CD4-positive, alpha-beta T cell treated with Interferon alpha-2 for 1 hour (primary cell): Measurements from ENCODE around the gene SLC25A24.

ENCODE experiments used
- DNase-seq, 2 donors: peaks; one replicate each; pipeline ENCODE4 v3.0.0-alpha.2; 2020 to 2022

The SLC25A24 gene

DNA sequence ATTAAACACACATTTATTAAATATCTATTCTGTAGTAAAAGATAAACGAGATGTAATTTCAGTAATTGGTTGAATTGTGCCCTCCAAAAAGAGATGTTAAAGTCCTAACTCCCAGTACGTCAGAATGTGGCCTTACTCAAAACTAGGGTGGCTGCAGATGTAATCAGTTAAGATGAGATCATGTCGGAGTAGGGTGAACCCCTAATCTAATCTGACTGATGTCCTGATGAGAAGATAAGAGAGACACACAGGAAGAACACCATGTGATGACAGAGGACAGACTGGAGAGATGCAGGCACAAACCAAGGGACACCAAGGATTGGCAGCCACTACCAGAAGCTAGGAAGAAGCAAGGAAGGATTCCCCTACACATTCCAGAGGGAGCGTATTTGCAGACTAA, 104.1 kb downstream of the SLC25A24 start:
- no peak for DNase-seq

DNA sequence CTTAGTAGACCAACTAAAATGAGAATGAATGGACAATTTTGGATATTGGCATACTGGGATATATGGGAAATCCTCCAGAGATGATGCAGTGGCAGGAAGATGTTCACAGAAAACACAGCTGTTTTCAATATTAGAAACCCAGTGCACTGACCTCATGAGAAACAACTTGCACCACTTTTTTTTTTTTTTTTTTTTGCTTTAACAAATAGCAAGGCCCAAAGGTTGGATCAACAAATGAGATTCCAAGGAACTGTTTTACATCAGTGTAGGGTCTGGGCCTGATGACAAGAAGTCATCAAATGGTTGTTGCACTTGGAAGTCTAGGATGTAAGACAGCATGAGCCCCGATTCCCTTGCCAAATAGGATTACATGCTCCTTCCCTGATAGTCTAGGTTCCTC, 110.7 kb downstream of the SLC25A24 start:
- DNase-seq: no peak

DNA sequence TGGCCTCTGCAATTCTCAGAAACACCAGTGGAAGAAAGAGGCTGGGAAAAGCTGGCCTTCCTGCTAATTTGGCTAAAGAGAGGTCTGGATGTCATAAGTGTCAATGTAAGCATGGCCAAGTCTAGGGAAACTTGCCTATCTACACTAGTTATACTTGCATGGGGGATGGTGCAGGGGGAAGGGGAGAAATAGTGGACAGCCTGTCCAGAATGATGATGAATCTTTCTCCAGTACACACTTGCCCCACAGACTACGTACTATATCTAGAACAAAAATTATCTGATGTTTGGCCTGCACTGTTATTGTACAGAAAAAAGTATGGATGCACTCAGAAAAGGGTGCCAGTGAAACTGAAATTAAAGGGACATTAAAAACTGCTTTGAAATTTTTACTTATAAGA, 114.5 kb downstream of the SLC25A24 start:
- no peak for DNase-seq

DNA sequence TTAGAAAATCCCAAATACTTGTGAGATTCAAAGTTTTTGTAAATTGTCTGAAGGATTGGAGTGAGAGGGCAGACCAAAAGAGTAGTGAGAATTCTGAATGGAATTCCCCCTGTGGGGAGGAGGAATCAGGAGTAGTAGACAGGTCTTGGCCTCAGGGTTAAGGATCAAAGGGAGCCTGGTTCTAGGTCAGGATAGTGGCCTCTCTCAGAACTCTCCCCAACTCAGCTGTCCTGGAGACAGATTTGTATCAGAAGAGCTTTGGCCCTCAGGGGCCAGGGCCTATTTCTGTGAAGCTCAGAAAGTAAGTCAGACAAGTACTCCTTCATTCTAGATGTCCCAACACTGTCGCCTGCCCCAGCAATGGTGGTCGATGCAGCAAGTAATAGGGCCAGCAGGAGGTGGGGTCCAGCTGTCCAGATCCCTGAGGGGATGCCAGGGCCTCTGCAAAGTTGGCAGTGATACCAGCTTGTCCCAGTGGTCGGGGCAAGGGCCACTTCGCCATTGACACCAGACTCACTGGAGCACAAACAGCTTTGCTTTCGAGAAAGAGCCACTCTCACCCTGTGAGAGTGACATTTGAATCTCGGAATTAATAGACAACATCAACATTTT, 115.2 kb downstream of the SLC25A24 start:
- no peak for DNase-seq
